ENCODE measurements around the gene EIF4G3.
"Not testable (repeated sequence)": the region's sequence is repeated elsewhere in the genome, so short reads cannot be mapped to it uniquely, and the experiment has no call there.

Gene EIF4G3

DNA sequence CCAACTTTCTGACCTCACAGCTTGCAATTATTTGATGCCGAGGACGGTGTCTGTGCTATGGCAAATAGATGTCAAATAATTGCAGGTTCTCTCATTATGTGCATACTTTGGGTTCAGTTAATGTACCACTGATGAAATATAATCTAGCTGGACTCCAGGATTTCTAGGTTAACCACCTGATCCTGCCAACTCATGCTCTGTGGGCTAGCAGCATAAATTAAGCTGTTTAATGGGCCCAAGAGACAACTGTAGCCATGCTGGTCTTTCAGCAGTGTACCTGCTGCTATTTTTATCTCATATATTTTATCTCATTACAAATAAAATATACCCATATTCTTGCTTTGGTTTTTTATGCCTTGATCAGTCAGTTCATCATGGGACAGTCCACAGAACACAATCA is 346.3 kb downstream of the EIF4G3 start:
- DNase-seq (ENCODE audit: low read depth in 2 of 2) = no peak

DNA sequence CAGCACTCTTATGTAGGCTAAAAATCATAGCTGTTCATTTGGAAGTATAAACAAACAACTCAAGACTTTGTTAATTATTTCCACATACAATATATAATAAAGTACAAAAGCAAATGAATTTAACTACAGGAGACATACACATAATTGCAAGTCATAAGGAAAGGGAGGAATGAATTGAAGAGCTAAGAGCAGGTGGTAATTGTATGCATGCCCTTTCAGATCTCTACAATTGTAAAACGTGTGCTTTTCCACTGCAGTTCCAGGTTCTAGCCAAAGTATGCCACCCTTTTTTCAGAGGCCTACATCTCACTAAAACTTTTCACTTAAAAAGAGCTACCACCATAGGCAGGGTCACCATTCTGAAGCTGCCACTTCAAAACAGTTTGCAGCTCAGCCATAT is 346.8 kb downstream of the EIF4G3 start:
- no peak for DNase-seq (ENCODE audit: low read depth in 2 of 2)

DNA sequence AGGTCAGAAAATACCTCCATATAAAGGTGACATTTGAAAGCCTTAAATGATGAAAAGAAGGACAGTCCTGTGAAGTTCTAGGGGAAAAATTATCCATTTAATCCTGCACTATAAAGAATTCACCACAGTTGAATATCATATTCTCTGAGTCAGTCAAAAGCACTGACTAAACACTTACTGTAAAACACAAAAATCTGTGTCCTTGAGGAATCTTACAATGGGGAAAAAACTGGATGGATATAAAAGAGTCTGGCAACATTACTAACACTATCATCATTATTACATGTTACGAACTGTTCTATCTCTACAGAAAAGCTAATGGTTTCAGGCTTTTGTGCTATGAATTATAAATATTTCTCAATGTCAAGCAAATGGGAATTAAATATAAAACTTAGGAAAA is 347.2 kb downstream of the EIF4G3 start:
- DNase-seq (ENCODE audit: low read depth in 2 of 2) = no peak

DNA sequence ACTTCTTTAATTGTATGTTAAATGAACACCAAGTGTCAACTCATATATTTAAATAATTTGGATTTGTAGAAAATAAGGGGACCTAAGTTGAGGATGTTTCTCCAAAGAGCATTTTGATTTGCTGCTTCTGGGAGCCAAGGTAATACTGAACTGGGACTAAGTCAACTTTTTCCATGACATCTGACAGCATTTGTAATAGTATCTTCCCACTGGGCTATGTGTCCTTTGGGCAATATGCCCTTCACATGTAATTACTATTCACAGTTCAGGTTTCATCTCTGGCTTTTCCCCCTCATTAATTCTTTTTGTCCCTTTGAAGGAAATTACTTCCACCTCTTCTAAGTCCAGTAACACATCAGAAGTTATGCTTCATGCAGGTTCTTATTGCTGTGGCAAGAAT is 352.9 kb downstream of the EIF4G3 start:
- no peak for DNase-seq (ENCODE audit: low read depth in 2 of 2)

DNA sequence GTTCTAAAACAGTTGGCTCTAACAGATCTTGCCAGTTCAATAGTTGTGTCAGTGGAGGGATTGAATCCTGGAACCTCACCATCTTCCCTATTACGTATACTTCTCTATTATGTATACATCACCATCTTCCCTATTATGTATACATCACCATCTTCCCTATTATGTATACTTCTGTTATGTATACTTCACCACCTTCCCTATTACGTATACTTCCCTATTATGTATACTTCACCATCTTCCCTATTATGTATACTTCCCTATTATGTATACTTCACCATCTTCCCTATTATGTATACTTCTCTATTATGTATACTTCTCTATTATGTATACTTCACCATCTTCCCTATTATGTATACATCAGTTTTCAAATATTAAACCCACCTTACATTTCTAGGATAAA is 355.2 kb downstream of the EIF4G3 start:
- no peak for DNase-seq (ENCODE audit: low read depth in 2 of 2)

DNA sequence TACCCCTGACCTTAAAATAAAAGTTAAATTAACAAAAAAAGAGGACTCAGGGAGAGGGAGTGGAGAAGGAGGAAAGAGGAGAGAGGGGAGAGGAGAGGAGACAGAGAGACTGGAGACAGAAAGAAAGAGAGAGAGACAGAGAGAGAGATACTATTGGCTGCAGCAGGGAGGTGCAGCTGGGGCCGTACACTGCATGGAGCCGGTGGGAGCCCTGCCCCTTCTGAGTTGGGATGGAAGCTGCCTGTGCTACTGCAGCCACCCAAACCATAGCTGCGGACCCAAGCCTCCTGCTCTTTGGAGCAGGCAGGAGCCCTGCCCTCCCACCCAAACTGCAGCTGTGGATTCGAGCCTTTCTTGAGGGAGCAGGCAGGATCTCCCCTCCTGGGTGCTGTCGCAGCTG is 356.9 kb downstream of the EIF4G3 start:
- no peak for DNase-seq (ENCODE audit: low read depth in 2 of 2)

DNA sequence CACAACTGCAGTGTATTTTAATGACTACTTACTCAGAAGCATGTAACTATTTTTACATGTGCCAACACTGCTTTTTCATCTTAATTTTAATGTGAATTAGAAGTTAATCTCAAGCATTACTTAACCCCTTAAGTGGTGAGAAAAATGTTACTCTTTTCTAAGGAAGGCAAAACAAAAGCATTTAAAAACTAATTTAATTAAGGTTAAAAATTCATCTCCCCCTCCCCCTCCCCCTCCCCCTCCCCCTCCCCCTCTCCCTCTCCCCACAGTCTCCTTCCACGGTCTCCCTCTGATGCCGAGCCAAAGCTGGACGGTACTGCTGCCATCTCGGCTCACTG is 362.2 kb downstream of the EIF4G3 start:
- no peak for DNase-seq (ENCODE audit: low read depth in 2 of 2)

DNA sequence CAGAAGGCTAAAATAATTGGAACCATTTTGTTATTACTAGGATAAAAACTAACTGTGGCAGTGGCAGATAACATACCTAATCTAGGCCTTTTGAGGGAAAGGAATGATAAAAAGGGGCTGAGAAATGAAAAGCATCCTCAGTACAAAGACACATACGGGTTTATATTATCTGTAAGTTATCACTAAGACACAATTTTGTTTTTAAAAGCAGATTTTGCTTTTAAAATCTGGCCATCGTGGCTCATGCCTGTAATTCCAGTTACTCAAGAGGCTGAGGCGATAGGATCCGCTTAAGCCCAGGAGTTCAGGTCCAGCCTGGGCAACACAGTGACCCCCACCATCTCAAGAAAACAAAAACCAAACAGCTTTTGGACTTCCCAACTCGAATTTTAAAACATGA is 364.8 kb downstream of the EIF4G3 start:
- DNase-seq (ENCODE audit: low read depth in 2 of 2) = no peak

DNA sequence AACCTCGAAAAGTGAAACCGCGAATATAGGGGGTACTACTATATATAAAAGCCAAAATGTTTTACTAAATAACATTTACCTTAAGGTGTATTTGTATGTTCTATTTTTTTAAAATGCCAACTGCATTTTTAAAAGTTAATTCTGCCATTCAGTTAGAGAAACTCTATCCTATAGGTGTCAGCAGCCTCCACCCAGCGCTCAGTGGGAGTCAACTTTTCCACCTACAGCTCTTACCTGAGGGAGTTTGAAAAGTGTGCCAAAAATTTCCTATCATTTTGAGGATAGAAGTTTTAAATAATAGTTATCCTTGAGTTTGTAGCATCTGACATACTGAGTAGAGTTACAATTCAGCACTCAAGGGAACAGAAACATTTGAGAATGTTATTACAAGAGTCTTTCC is 383.5 kb downstream of the EIF4G3 start:
- DNase-seq (ENCODE audit: low read depth in 2 of 2) = no peak

DNA sequence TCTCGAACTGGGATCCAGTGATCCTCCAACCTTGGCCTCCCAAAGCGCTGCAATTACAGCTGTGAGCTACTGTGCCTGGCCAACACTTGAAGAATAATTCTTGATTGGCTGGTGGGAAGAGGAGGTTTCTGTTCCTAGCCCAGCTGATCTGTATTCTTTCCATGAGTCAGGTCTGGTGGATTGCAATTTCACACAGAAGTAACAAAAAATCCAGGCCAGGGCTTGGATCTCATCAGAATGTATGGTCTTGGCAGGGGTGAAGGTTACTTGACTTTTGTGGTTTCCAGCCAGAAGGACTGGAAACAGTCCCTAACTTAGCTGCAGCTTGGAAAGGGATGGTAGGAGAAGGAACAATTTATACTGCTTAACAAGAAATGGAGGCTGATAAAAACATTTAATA is 384.5 kb downstream of the EIF4G3 start:
- no peak for DNase-seq (ENCODE audit: low read depth in 2 of 2)

DNA sequence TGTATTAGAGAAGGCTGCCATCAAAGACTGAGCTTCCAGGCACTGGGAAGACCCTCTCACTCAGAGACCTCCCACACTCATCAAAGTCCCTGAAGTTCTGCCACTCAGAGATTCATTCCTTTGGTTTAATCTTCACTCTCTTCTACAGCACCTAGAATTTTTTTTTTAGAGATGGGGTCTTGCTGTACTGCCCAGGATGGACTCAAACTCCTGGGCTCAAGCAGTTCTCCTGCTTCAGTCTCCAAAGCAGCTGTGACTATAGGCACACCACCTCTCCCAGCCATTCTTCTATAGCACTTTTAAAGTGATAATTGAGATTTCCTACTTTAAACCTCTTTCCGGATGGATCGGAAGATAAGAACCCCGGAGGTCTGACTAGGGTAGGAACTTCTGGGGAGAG is 385.9 kb downstream of the EIF4G3 start:
- DNase-seq (ENCODE audit: low read depth in 2 of 2) = no peak

DNA sequence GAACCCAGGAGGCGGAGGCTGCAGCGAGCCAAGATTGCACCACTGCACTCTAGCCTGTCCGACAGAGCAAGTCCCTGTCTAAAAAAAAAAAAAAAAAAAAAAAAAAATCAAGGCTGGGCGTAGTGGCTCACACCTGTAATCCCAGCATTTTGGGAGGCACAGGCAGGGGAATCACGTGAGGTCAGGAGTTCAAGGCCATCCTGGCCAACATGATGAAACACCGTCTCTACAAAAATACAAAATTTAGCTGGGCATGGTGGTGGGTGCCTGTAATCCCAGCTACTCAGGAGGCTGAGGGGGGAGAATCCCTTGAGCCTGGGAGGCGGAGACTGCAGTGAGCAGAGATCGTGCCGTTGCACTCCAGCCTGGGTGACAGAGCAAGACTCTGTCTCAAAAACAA is 387.1 kb downstream of the EIF4G3 start:
- not testable (repeated sequence) for DNase-seq (ENCODE audit: low read depth in 2 of 2)

DNA sequence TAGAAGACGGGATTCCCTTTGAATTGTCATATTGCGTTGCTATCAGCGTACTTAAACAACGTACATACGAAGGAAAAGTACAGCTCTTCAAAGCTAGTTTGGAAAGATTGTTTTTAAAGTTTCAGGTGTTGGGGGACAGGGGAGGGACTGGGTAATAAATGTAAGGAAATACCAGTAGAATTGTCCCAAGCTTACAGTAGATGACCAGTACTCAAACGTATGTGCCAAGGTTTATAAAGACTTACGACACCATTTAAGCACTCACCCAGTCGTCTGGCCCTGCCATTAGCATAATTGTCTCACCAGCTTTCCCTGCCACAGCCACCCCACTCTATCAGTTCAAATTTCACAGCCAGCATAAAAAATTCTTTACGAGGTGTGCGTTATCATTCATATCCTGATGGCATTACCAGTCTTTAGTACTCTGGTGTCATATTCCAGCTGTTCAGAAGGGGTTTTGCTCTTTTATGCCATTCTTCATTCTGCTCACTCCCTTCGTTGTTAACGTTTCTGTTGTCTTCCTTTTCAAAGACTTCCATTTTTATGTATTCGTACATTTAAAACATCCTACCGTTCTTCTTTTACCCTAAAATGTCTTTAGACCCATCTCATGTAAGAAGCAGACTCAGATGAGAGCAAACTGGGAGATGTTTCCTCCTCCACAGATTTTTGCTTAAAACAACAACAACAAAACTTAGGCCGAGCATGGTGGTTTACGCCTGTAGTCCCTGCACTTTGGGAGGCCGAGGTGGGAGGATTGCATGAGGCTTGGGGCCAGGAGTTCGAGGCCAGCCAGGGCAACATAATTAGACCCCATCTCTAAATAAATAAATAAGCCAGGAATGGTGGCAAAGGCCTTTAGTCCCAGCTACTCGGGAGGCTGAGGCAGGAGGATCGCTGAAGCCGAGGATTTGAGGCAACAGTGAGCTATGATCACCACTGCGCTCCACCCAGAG is 388.6 kb downstream of the EIF4G3 start:
- DNase-seq (ENCODE audit: low read depth in 2 of 2) = no peak

DNA sequence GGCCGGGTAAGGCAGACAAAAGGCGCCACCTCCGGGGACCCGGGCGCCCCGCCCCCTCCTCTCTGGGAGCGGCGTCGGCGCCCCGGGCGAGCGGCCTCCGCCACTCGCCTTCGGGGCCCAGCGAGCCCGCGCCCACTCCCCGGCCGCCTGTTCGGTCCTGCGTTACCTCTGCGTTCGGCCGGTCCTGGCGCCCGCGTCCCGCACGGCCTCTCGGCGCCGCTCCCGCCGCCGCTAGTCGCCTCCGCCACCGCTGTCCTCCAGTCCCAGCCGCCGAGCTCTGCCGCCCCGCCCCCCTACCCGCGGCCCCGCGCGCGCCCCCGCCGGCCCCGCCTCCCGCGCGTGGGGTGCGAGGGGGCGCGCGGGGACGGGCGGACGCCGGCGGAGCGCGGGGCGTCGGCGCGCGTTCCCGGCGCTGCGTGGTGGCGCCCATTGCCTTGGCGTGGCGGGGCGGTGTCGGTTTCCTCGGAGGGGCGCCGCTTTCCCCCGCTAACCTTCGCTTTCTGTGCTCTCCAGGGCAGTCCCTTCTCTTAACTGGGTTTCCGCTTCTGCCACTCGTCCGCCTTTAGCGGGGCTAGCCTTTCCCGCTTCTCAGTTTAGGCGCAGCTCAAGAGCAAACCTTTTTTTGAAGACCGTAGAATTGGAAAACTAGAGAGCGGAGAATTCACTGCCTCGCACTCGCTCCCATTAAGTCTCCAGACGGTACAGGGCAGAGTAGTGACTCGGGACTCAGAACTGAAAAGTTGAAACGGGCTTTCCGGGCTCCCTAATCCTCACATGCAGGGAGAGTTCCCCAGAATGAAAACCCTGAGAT is 389.5 kb downstream of the EIF4G3 start, which contains the start of gene HP1BP3:
Gene HP1BP3 (minus strand): TSS at position 279 of the 811 bp plus-strand sequence. CDS start 6,867 bp downstream, outside the sequence.
- peak; percentile 68 to 69 for DNase-seq (ENCODE audit: low read depth in 2 of 2)

DNA sequence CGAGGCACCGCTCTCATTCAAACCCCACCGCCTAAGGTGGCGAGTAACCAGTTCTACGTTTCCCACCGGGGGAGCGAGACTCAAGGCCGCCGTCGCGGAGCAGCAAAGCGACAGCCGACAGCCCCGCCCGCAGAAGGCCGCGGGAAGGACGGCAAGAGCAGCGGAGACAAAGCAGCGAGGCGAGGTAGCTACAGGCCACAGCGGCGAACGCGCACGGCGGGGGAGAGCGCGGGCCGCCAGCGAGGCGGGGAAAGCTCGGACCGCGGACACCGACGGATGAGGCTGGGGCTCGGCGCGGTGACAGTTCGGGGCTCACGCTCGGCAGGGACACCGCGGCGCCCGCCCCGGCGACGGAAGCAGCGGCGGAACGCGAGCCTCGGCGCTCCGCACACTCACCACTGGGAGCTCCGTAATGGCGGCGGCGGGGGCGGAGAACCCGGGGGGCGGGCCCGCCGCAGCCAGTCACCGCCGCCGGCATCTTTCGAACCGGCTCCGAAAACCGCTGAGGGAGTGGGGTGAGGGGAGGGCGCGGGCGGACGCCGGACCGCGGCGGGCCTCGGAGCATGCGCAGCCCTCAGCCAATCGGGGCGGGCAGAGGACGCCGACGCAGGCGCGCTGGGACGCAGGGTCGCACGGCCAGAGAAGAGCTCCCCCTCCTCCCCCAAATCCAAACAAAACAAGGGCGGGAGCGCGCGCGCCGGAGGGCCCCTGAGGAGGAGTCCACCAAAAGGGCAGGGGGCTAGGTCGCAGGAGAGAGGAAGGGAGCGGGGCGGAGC is 390.3 kb downstream of the EIF4G3 start:
- DNase-seq (ENCODE audit: low read depth in 2 of 2) = peak; percentile 89 to 91

DNA sequence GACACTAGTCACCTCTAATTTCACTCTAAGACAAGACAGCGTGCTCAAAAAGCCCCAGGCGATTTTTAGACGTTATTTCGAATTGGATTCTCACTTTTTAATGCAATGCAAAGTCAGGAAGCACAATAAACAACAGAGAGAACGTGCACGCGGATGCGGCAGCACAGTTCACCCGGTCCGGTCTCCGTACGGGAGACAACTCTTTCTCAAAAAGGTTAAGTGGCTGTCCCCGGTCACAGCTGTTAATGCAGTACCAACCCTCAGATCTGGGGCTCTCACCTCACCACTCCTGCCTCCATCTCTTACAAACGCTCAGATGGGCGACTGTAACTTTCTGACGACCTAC is 390.8 kb downstream of the EIF4G3 start:
- no peak for DNase-seq (ENCODE audit: low read depth in 2 of 2)

DNA sequence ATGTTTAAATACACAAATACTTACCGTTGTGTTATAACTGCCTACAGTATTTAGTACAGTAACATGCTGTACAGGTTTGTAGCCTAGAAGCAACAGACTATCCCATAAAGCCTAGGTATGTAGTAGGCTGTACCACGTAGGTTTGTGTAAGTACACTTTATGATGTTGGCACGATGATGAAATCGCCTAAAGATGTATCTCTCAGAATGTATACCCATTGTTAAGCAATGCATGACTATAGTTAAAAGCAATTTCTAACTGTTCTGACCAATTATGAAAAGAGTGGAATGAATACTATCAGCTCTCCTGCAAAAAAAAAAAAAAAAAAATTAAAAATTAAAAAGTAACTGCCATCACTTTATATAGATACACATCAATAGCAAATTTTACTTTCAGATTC is 401.0 kb downstream of the EIF4G3 start:
- DNase-seq (ENCODE audit: low read depth in 2 of 2) = no peak

DNA sequence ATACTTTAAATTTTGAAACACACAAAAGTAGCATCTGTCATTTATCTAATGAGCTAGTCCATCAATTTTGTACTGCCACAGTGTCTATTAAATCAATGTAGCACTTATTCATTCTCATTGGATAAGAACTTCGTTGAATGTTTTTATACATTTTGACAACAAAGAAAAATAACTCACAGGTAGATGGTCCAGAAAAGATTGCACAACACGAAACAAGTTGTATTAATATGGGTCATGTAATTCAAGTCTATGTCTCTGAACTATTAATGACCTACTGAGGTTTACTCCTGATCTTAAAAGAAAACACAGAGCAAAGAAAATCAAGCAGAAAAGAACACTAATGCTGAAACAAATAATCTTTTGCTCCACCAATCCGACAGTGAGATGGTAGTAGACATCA is 404.9 kb downstream of the EIF4G3 start:
- no peak for DNase-seq (ENCODE audit: low read depth in 2 of 2)

DNA sequence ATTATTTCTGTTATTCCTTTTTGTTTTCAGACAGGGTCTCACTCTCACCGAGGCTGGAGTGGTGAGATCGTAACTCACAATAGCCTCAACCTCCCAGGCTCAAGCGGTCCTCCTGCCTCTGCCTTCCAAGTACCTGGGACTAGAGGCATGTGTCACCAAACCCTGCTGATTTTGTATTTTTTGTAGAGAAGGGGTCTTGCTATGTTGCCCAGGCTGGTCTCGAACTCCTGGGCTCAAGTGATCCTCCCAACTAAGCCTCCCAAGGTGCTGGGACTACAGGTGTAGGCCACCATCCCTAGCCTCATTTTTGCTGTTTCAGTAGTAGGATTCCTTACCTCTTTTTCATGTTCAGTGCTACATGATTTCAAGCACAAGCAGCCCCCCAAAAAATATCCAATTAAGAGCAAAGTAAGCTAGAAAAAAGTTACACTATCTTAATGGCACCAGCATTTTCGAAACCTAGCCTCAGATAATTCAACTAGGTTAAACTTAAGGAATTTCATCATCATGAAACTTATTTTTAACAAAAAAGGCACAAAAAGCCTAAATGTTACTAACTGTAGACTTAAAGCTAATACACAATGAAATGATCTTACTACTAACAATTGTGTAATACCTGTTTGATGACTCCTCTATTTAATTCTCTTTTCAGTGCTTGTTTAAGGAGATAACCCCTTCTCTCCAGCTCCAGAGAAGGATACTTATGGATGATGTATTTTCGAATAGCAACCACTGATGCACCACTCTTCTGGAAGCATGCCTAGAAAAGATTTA is 406.2 kb downstream of the EIF4G3 start:
- DNase-seq (ENCODE audit: low read depth in 2 of 2) = no peak

DNA sequence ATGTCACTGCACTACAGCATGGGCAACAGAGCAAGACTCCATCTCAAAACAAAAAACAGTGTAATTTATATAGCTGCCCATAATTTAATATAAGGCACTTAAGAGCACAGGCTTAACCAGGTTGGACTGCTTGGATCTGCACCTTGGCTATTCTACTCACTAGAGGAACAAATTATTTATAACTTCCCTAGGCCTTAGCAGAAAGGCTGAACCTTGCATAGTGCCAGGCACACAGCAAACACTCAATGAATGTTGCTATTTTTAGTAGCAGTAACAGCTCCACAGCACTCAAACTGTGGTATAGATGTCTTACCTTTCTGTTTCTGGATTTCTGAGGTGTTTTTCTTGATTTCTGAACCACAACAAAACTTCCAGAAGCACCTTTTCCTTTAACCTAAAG is 409.4 kb downstream of the EIF4G3 start:
- no peak for DNase-seq (ENCODE audit: low read depth in 2 of 2)

DNA sequence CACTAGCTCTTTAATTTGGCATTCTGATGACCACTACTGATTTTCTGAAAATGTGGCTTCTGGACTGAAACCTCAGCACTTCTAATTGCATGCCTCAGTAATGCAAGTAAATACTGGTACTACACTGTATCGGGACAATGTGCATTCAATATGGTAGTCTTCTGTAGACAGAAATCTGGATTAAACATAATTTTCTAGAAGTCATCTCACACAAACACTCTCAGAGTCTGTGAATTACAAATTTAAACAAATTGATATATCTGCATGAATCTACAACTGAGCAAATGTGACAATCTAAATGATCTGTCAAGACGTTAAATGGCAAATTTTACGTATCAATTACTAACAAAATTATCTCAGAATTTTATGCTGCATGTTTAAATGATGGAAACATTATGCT is 413.3 kb downstream of the EIF4G3 start:
- no peak for DNase-seq (ENCODE audit: low read depth in 2 of 2)

DNA sequence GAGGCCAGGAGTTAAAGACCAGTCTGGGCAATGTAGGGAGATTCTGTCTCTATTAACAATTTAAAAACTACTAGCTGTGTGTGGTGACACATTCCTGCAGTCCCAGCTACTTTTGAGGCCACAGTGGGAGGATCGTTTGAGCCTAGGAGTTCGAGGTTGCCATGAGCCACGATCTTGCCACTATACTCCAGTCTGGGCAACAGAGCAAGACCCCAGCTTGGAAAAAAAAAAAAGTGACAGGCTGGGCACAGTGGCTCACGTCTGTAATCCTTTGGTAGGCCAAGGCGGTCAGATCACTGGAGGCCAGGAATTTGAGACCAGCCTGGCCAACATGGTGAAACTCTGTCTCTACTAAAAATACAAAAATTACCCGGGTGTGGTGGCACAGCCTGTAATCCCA is 416.4 kb downstream of the EIF4G3 start:
- no peak for DNase-seq (ENCODE audit: low read depth in 2 of 2)

Measured in stimulated activated CD4-positive, alpha-beta T cell treated with anti-CD3 and anti-CD28 coated beads, Interleukin-1b, Interleukin-23, amount 100 ng/mL, for 1 hour (primary cell).